Activated CD8-positive, alpha-beta memory T cell treated with anti-CD3 and anti-CD28 coated beads for 36 hours (primary cell): Measurements from ENCODE around the gene CCR8. TPM values are rescaled to one million over a fixed set of nuclear protein-coding genes. Genes with fewer than 3 reads are reported as not detected.

ENCODE experiments used
- CTCF ChIA-PET: fragments of 350-600 bp; sonication (Branson Sonifier 250); formaldehyde crosslinking; loops from one replicate; lab custom pipeline; 2021; ENCODE audit warnings: antibody characterized with exemption; lab: Charles Lee
- POLR2A ChIA-PET: fragments of 350-600 bp; sonication (Branson Sonifier 250); formaldehyde crosslinking; loops from one replicate; lab custom pipeline; 2021; ENCODE audit warnings: antibody characterized with exemption; lab: Charles Lee
- total RNA-seq, 2 experiments: library from RNA; stranded (reverse); gene quantifications; one replicate each; pipeline ENCODE4 v1.2.3, GENCODE V29; 2021

The CCR8 gene
- total RNA-seq, 2 experiments from 2014 or later, result 2.5 TPM

- CTCF ChIA-PET, result interaction anchor here (0.9 to 2.8 kb wide), 8 partner anchors 9 to 91 kb away, joined by 3 to 22 read pairs (median 3); no protein-coding TSS in a partner anchor
- POLR2A ChIA-PET, result no interaction called here
These were observed 48.6 kb downstream of the CCR8 start for GRCh38 chr3:39378088-39378487.

- POLR2A ChIA-PET, result no interaction called here
- CTCF ChIA-PET, result interaction anchor here (0.7 to 2.8 kb wide), 4 partner anchors 83 to 335 kb away, joined by 3 to 22 read pairs (median 9); no protein-coding TSS in a partner anchor
These were observed 49.7 kb downstream of the CCR8 start for GRCh38 chr3:39378957-39379777.

DNA sequence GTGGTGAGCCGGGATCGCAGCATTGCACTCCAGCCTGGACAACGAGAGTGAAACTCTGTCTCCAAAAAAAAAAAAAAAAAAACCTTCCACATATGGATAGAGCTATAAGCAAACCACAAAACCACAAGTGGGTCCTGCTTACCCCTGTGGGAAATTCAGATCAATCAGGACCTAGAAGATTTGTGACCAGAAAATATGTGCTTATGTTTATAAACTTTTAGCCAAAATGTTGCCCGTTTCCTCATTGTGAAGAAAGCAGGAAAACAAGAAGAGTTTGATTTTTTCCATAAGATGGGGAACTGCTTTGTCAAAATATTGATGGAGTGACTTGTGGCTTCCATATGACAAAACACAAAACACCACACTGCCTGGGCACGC is 50.3 kb downstream of the CCR8 start:
- ChIA-PET CTCF (interaction anchor here (0.7 to 2.8 kb wide), 2 partner anchors 88 to 335 kb away, joined by 3 to 22 read pairs; no protein-coding TSS in a partner anchor), POLR2A (no interaction called here)

DNA sequence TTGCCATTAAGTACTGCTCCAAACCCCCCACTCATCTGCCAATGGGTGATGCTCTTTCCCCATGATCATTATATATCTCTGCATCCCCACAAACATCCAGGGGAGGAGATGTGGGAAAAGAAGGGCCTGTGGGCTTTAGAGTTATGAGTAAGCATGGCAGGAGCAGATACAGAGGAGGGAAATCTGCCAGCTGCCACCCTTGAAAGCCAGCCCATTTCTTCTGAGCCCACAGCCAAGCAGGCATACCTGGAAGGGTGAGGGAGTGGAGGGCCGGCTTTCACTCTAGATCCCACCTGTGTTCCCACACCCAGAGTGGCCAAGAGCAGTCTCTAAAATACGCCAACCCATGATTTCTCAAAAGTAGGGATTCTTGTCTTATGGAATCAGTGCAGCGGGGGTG is 51.9 kb downstream of the CCR8 start:
- ChIA-PET CTCF (no interaction called here), POLR2A (no interaction called here)

Other genes with a start within 250 kb of the CCR8 start
- 10 to 100 TPM; 22.3 to 24.2 TPM for gene GORASP1, start 222.1 kb upstream of the CCR8 start, total RNA-seq
- gene TTC21A, start 222.0 kb upstream of the CCR8 start, total RNA-seq, result 1 to 10 TPM; 1.1 to 1.2 TPM
- 10 to 100 TPM; 40.5 to 40.7 TPM for gene CSRNP1, start 176.1 kb upstream of the CCR8 start, total RNA-seq
- 1 to 10 TPM; 4.2 to 4.3 TPM for gene XIRP1, start 137.1 kb upstream of the CCR8 start, total RNA-seq
- gene CX3CR1, start 49.7 kb upstream of the CCR8 start, total RNA-seq, result under 1 TPM; 0.21 to 0.51 TPM
- 10 to 100 TPM; 53.9 to 56.7 TPM for gene SLC25A38, start 53.7 kb downstream of the CCR8 start, total RNA-seq
- gene RPSA, start 77.0 kb downstream of the CCR8 start, total RNA-seq, result 1,000 to 10,000 TPM; 2,408 to 2,422 TPM
- gene MOBP, start 138.0 kb downstream of the CCR8 start, total RNA-seq, result not detected